Measurements from ENCODE around the gene PLCB4. TPM values are rescaled to one million over a fixed set of nuclear protein-coding genes. Genes with fewer than 3 reads are reported as not detected.

The PLCB4 gene
- total and polyA plus RNA-seq, 2 experiments from 2014 or later = 6.5 to 16.1 TPM

DNA sequence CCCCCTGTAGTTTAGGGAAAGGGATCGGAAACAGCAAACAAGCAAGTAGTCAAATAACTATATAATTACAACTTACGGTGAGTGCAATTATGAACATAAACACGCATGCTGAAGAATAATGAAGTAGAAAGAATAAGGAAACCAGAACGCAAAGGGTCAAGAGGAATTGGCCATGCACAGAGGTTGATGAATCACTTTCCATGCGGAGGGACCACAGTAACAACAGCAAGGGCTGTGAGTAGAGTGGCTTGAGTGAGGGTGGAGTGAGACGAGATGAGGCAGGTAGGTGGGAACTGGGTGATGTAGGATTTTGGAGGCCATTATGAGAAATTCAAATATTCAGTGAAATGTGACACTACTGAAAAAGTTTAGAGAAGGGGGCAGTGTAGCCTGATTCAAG is 333.3 kb downstream of the PLCB4 start (continued):
- TF ChIP-seq ZNF462 (CRISPR knock-in tag; IDR thresholded peaks at IDR 0.05) = no peak
- TF ChIP-seq JUNB (IDR thresholded peaks at IDR 0.05; ENCODE audit: unreplicated experiment) = no peak
- TF ChIP-seq, protein P1, sequence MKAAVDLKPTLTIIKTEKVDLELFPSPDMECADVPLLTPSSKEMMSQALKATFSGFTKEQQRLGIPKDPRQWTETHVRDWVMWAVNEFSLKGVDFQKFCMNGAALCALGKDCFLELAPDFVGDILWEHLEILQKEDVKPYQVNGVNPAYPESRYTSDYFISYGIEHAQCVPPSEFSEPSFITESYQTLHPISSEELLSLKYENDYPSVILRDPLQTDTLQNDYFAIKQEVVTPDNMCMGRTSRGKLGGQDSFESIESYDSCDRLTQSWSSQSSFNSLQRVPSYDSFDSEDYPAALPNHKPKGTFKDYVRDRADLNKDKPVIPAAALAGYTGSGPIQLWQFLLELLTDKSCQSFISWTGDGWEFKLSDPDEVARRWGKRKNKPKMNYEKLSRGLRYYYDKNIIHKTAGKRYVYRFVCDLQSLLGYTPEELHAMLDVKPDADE (IDR thresholded peaks at IDR 0.05) = no peak

DNA sequence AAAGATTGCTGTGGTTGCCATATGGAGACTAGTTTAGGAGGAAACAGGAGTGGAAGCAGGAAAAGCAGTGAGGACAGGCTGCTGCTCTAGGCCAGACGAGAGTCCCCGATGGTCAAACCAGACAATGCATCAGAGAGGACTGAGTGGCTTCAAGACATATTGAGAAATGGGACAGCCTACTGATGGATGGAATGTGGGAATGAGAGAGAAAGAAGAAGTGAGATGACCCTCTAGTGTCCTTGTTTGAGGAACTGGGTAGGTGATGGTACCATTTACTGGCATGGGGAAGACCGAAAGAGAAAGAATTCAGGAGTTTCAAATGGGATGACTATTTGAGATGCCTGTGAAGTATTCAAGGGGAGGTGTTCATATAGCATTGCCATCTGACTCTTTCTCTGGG is 333.7 kb downstream of the PLCB4 start:
- no peaks in the 10 kb centered on the region for H3K36me3 Mint-ChIP-seq (ENCODE audit: low read depth)
- DNase-seq (ENCODE audit: low spot score) (no peak), ATAC-seq (no peak)
- H4K20me1 ChIP-seq (replicated peaks; ENCODE audit: insufficient read depth) = no peaks in the 10 kb centered on the region
- H3K9me2 ChIP-seq (ENCODE audit: insufficient read depth) = 0 out of 2 replicates have a peak, but pooled peaks cover 5% of the 10 kb centered on the region
- no peak overlapping the region for H3K4me2 ChIP-seq
- H3K36me3 ChIP-seq (ENCODE audit: insufficient read depth) = no peaks in the 10 kb centered on the region
- no peak overlapping the region for H3K27ac ChIP-seq (ENCODE audit: low read depth)
- H3F3A ChIP-seq (replicated peaks; ENCODE audit: low read depth) = no peaks in the 10 kb centered on the region
- H2AFZ ChIP-seq = no peak overlapping the region
- no peak overlapping the region for H3K4me3 ChIP-seq
- no peak overlapping the region for H3K27ac Mint-ChIP-seq
- H3K4me1 ChIP-seq (ENCODE audit: insufficient read depth) = peaks cover 14% of the 10 kb centered on the region
- H3K79me2 ChIP-seq (replicated peaks; ENCODE audit: insufficient read depth) = no peaks in the 10 kb centered on the region
- H3K4me3 Mint-ChIP-seq = no peak overlapping the region
- H3K9me3 Mint-ChIP-seq = no peaks in the 10 kb centered on the region
- peaks cover 12% of the 10 kb centered on the region; the same call in 2 of the 3 replicates for H3K4me1 Mint-ChIP-seq
- H3K27me3 ChIP-seq (ENCODE audit: insufficient read depth) = no peaks in the 10 kb centered on the region
- H3K27me3 Mint-ChIP-seq (ENCODE audit: insufficient read depth, low read depth, poor library complexity) = no peaks in the 10 kb centered on the region
- TF ChIP-seq ZNF462 (CRISPR knock-in tag; IDR thresholded peaks at IDR 0.05) (no peak), EZH2 (IDR thresholded peaks at IDR 0.05; ENCODE audit: low read depth, unreplicated experiment) (no peak), ZNF114 (CRISPR knock-in tag; IDR thresholded peaks at IDR 0.05) (no peak), EZH2phosphoT487 (IDR thresholded peaks at IDR 0.05; ENCODE audit: unreplicated experiment) (no peak), STAT1 (IDR thresholded peaks at IDR 0.05; ENCODE audit: unreplicated experiment) (no peak), ZNF331 (CRISPR knock-in tag; IDR thresholded peaks at IDR 0.05; ENCODE audit: low read depth) (no peak)

All from GM23338 (cell line).